A673 (cell line): ENCODE data around the gene TMEM8B. TPM values are rescaled to one million over a fixed set of nuclear protein-coding genes. Genes with fewer than 3 reads are reported as not detected.
"Not testable (repeated sequence)": the region's sequence is repeated elsewhere in the genome, so short reads cannot be mapped to it uniquely, and the experiment has no call there.

ENCODE experiments used
- BruUV-seq: library from RNA; stranded (reverse); fragments of 400-500 nt; replicated peaks from 2 replicates; lab custom pipeline; 2021; lab: Mats Ljungman, UMichigan
- CTCF ChIA-PET: fragments of 300-600 bp; sonication (Branson Sonifier 250); formaldehyde crosslinking; loops from one replicate; lab custom pipeline; 2022; ENCODE audit warnings: antibody characterized with exemption; lab: Charles Lee
- POLR2A ChIA-PET: fragments of 300-600 bp; sonication (Branson Sonifier 250); formaldehyde crosslinking; loops from one replicate; lab custom pipeline; 2022; ENCODE audit warnings: antibody characterized with exemption; ENCODE audit not compliant: low non-redundant PET; lab: Charles Lee
- DNase-seq: peaks from one replicate; pipeline ENCODE4 v3.0.0-alpha.2; 2015; ENCODE audit warnings: low spot score
- H3K27ac ChIP-seq: fragments of 200-600 bp; sonication (generic); 2 replicates; pipeline ENCODE4 v1.5.1; 2016; ENCODE audit warnings: mixed run types, low read depth, mild to moderate bottlenecking, mixed read lengths, antibody characterized with exemption, low read length; ENCODE audit not compliant: poor library complexity, severe bottlenecking
- H3K27me3 ChIP-seq: fragments of 200-600 bp; sonication (generic); replicated peaks from 2 replicates; pipeline ENCODE4 v1.6.1; 2017; ENCODE audit warnings: mixed run types, low read depth, mild to moderate bottlenecking, mixed read lengths, antibody characterized with exemption, low read length; ENCODE audit not compliant: insufficient read depth, poor library complexity
- H3K36me3 ChIP-seq: fragments of 200-600 bp; sonication (generic); 2 replicates; pipeline ENCODE4 v1.6.1; 2016; ENCODE audit warnings: mixed run types, mild to moderate bottlenecking, mixed read lengths, antibody characterized with exemption, low read length; ENCODE audit not compliant: insufficient read depth, poor library complexity, severe bottlenecking
- H3K4me1 ChIP-seq: fragments of 200-600 bp; sonication (generic); 2 replicates; pipeline ENCODE4 v1.6.1; 2017; ENCODE audit warnings: mixed run types, mild to moderate bottlenecking, mixed read lengths, antibody characterized with exemption, low read length; ENCODE audit not compliant: insufficient read depth, poor library complexity, severe bottlenecking
- H3K4me3 ChIP-seq: fragments of 200-600 bp; sonication (generic); 2 replicates; pipeline ENCODE4 v1.5.1; 2016; ENCODE audit warnings: low read depth, mixed run types, mild to moderate bottlenecking, mixed read lengths, low read length; ENCODE audit not compliant: poor library complexity, severe bottlenecking
- H3K9me3 ChIP-seq: fragments of 200-600 bp; sonication (generic); 2 replicates; pipeline ENCODE4 v1.6.1; 2016; ENCODE audit warnings: mixed run types, low read depth, mild to moderate bottlenecking, mixed read lengths, antibody characterized with exemption, low read length; ENCODE audit not compliant: poor library complexity, severe bottlenecking
- EZH2 ChIP-seq: fragments of 200-600 bp; sonication (generic); IDR thresholded peaks from 2 replicates; pipeline ENCODE4 v1.6.1; 2017; ENCODE audit warnings: borderline replicate concordance, low read depth, mild to moderate bottlenecking, mixed read lengths, antibody characterized with exemption, low read length; ENCODE audit not compliant: poor library complexity, severe bottlenecking
- intact Hi-C: fragments of 100-400 bp; cut with micrococcal nuclease; formaldehyde crosslinking; loops from one replicate; pipeline ENCODE4 v1.10.0; 2022; ENCODE audit not compliant: unreplicated experiment
- total RNA-seq: library from RNA; stranded (reverse); gene quantifications from 2 replicates; pipeline ENCODE4 v1.2.3, GENCODE V29; 2021
- TF ChIP-seq, protein P1 (sequence below): fragments of 300-800, 200-600 bp; sonication (generic); conservative IDR thresholded peaks from 2 replicates; pipeline ENCODE4 v1.5.1; 2017; ENCODE audit warnings: low read depth, mild to moderate bottlenecking, antibody characterized with exemption, low read length, moderate library complexity, mixed read lengths

The TMEM8B gene
- total RNA-seq, 1 experiment from 2014 or later: 6.9 TPM

DNA sequence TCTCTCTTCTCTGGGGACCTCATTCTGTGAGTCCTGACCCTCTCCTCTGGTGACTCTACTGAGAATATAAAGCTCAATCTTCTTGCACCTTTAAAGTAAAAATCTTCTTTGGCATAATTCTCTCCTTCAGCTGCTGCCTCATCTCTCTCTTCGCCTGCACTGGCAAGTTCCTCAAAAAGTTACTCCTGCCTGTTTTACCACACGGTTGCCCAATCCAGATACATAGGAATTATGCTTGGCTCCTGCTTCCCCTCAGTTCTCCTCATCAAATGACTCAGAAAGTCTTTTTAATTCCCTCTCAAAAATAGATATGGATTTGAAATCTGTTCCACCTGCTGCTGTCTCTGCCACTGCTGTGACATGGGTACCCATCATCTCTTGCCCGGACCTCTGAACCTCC lies 62.6 kb downstream of the TMEM8B start:
- DNase-seq: no peak
- no peak overlapping the region for H3K27ac ChIP-seq
- no peak overlapping the region for H3K4me3 ChIP-seq
- intact Hi-C loops: no loop called here
- no TSS peak for BruUV-seq
- CTCF ChIA-PET: no interaction called here
- no peak for TF ChIP-seq EZH2
- TF ChIP-seq, protein P1, sequence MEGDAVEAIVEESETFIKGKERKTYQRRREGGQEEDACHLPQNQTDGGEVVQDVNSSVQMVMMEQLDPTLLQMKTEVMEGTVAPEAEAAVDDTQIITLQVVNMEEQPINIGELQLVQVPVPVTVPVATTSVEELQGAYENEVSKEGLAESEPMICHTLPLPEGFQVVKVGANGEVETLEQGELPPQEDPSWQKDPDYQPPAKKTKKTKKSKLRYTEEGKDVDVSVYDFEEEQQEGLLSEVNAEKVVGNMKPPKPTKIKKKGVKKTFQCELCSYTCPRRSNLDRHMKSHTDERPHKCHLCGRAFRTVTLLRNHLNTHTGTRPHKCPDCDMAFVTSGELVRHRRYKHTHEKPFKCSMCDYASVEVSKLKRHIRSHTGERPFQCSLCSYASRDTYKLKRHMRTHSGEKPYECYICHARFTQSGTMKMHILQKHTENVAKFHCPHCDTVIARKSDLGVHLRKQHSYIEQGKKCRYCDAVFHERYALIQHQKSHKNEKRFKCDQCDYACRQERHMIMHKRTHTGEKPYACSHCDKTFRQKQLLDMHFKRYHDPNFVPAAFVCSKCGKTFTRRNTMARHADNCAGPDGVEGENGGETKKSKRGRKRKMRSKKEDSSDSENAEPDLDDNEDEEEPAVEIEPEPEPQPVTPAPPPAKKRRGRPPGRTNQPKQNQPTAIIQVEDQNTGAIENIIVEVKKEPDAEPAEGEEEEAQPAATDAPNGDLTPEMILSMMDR: no peak
- H3K27me3 ChIP-seq: no peaks in the 10 kb centered on the region
- POLR2A ChIA-PET: no interaction called here
- H3K36me3 ChIP-seq: no peaks in the 10 kb centered on the region
- no peaks in the 10 kb centered on the region for H3K9me3 ChIP-seq
- H3K4me1 ChIP-seq: peaks cover 4% of the 10 kb centered on the region

DNA sequence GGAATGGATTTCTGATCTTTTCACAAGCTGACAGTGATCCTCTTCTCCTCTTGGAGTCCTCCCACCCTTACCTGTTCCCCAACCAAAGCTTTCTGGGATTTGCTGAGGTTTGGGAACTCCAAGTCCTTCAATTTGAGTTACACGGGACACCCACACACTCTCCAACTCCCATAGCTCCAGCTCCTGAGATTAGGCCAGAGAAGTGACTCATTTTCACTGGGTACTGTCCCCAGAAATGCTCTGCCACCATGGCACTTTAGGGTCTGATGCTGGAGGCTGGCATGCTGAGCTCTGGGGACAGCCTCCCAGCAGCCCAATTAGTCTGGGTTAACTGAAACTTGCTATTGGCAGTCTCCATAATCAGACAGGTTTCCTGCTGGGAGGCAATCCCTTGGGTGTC lies 63.0 kb downstream of the TMEM8B start:
- BruUV-seq: no TSS peak
- no peaks in the 10 kb centered on the region for H3K27me3 ChIP-seq
- no peak for DNase-seq
- POLR2A ChIA-PET: no interaction called here
- H3K4me3 ChIP-seq: no peak overlapping the region
- peaks cover 4% of the 10 kb centered on the region for H3K4me1 ChIP-seq
- CTCF ChIA-PET: no interaction called here
- H3K36me3 ChIP-seq: no peaks in the 10 kb centered on the region
- H3K27ac ChIP-seq: no peak overlapping the region
- no peaks in the 10 kb centered on the region for H3K9me3 ChIP-seq
- TF ChIP-seq, protein P1: no peak
- TF ChIP-seq EZH2: no peak
- intact Hi-C loops: no loop called here

DNA sequence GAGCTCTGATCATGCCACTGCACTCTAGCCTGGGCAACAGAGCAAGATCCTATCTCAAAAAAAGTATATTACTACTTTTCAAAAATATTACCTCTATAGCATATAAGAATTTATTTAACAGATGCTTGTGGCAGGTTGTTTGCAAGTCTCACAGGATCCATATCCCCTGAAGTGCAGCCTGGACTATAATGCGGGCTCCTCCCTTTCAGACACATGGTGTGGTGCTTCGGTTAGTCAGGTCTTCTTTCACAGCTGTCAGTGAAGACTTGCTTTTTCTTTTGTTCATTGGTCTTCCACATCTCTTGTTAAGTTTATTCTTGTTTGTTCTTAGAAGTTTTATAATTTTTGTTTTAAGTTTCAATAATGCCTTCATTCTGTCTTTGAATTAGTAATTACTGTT lies 67.5 kb downstream of the TMEM8B start:
- POLR2A ChIA-PET: no interaction called here

DNA sequence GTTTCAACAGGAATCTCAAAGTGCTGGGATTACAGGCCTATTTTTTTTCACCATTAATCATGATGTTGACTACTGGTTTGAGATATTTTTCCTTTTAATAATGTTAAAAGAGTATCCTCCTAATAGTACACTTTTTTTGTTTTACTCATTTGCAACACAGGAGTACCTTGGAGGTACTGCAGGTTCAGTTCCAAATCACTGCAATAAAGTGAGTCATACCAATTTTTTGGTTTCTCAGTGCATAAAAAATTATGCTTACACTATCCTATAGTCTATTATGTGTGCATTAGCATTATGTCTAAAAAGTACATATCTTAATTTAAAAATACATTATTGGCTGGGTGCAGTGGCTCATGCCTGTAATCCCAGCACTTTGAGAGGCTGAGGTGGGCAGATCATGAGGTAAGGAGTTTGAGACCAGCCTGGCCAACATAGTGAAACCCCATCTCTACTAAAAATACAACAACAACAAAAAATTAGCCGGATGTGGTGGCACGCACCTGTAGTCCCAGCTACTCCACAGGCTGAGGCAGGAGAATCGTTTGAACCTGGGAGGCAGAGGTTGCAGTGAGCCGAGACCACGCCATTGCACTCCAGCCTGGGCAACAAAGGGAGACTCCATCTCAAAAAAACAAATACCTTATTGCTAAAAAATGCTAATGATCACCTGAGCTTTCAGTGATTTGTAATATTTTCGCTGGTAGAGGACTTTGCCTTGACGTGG lies 68.5 kb downstream of the TMEM8B start:
- BruUV-seq, POLR2A ChIA-PET: not testable (repeated sequence)

More for the DNA sequence above, 67.5 kb downstream of the TMEM8B start:
- CTCF ChIA-PET: no interaction called here
- Histone ChIP-seq H3K4me1 (no peaks in the 10 kb centered on the region), H3K4me3 (no peak overlapping the region), H3K9me3 (no peaks in the 10 kb centered on the region), H3K27me3 (no peaks in the 10 kb centered on the region), H3K36me3 (no peaks in the 10 kb centered on the region), H3K27ac (no peak overlapping the region)
- BruUV-seq: no TSS peak
- no peak for TF ChIP-seq EZH2
- TF ChIP-seq, protein P1: no peak
- intact Hi-C loops: no loop called here
- no peak for DNase-seq

More for the DNA sequence above, 68.5 kb downstream of the TMEM8B start:
- H3K27ac ChIP-seq, H3K4me1 ChIP-seq, DNase-seq, H3K36me3 ChIP-seq, H3K27me3 ChIP-seq, CTCF ChIA-PET, intact Hi-C loops, H3K4me3 ChIP-seq, H3K9me3 ChIP-seq: not testable (repeated sequence)
